ENCODE data around the gene TSPAN14. TPM values are rescaled to one million over a fixed set of nuclear protein-coding genes. Genes with fewer than 3 reads are reported as not detected.

Gene TSPAN14
- polyA plus RNA-seq, 3 donors: 123 to 160 (median 146) TPM

DNA sequence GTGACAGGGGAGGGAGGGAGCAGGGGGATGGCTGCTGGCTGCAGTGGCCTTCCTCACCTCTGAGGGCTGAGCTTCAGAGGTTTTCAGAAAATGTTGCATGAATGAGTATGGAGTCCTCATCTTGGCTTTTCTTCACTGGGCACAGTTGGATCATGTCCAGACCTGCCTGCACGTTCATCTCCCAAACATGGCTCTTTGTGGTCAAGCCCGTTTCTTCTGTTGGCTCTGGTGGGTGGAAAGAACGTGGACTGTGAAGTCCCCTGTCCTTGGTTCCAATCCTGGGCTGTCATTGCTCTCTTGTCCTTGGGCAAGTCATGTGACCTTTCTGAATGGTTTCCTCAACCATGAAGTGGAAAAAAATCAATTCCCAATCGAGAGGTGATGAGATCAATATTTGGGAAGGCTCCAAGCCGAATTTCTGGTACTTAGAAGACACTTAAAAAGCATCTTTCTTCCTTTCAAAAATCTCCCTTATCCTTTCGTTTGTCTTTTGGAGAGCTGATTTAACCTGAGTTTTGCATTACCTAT is 34.5 kb downstream of the TSPAN14 start:
- 0% methylated on average over 1 of the region's 6 CpGs for WGBS (ENCODE audit: insufficient coverage)
- H3K79me2 ChIP-seq (ENCODE audit: insufficient read depth, low read length): peaks cover 100% of the 10 kb centered on the region
- Mint-ChIP-seq H3K9me3 (peaks cover 0 to 12% (median 0%) of the 10 kb centered on the region in 7 donors), H3K27ac (peak overlapping the region; percentile 91 to 98 (median 95)), H3K4me3 (peak overlapping the region in 1 of 2 donors; percentile 80), H3K36me3 (peaks cover 52 to 53% of the 10 kb centered on the region in 2 donors), H3K4me1 (peaks cover 98% of the 10 kb centered on the region), H3K27me3 (ENCODE audit: low read depth in 3 of 3) (peaks cover 0 to 5% (median 0%) of the 10 kb centered on the region in 3 donors)
- H4K20me1 ChIP-seq (ENCODE audit: insufficient read depth, low read length): peaks cover 84% of the 10 kb centered on the region
- TF ChIP-seq CTCF (IDR thresholded peaks at IDR 0.05): no peak
- H3K4me2 ChIP-seq (replicated peaks; ENCODE audit: extremely low read depth, low read length, poor library complexity, severe bottlenecking): peak overlapping the region; percentile 73
- peak overlapping the region; percentile 84 to 90 for H3K27ac ChIP-seq (ENCODE audit: low read depth in 1 of 2, low read length in 2 of 2)
- DNase-seq: no peak
- H3K4me3 ChIP-seq (replicated peaks in 1 of 3; ENCODE audit: low read depth in 2 of 3, low read length in 3 of 3): peak overlapping the region in 1 of 3 experiments; percentile 66
- no peak overlapping the region for H2AFZ ChIP-seq (ENCODE audit: insufficient read depth, low read depth, low read length, poor library complexity, severe bottlenecking)
- H3K9ac ChIP-seq (ENCODE audit: insufficient read depth, low read length, poor library complexity, severe bottlenecking): peak overlapping the region; percentile 48
- intact Hi-C loops (cut with micrococcal nuclease): no loop called here
- no peaks in the 10 kb centered on the region for H3K27me3 ChIP-seq (ENCODE audit: control insufficient read depth in 2 of 2, insufficient read depth in 2 of 2, low read length in 2 of 2)
- H3K36me3 ChIP-seq (replicated peaks in 1 of 2; ENCODE audit: control insufficient read depth in 1 of 2, insufficient read depth in 2 of 2, low read length in 2 of 2): peaks cover 18 to 25% of the 10 kb centered on the region in 2 donors
- no peaks in the 10 kb centered on the region for H3K9me3 ChIP-seq (replicated peaks in 1 of 2; ENCODE audit: control insufficient read depth in 1 of 2, insufficient read depth in 1 of 2, low read length in 2 of 2)
- peaks cover 100% of the 10 kb centered on the region in 2 donors for H3K4me1 ChIP-seq (ENCODE audit: control insufficient read depth in 1 of 2, insufficient read depth in 2 of 2, low read length in 2 of 2)

DNA sequence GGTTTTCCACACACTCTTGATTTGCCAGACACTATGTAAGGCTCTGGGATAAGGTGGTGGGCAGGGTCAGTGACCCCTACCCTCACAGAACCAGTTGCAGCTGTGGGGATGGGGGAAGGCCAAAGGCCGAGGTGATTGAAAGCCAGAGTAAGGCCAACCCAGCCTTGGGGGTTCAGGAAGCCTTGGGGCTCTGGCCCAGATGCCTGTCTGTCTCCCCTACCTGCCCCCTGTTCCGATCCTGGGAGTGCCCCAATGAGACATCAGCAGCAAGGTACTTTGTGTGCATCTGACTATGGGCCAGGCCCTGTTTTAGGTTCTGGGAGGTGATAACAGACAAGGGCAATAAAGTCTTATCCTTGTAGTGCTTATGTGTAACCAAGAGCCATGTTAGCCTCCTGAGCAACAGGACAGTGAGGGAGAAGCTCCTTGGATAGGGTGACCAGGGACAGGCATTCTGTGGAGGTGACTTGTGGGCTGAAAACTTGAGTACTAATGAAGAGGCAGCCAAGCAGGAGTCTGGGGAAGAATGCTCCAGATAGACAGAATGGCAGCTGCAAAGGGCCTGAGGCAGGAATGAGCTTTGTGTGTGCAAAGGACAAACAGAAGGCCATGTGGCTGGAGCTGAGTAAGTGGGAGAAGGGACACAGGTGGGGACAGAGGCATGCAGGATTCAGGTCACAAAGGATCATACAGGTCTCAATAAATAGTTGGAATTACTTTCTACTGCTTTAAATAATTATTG is 35.4 kb downstream of the TSPAN14 start:
- intact Hi-C loops (cut with micrococcal nuclease): no loop called here
- no peak for DNase-seq
- no peak overlapping the region for H2AFZ ChIP-seq (ENCODE audit: insufficient read depth, low read depth, low read length, poor library complexity, severe bottlenecking)
- peak overlapping the region; percentile 44 to 90 for H3K27ac ChIP-seq (ENCODE audit: low read depth in 1 of 2, low read length in 2 of 2)
- H3K4me3 ChIP-seq (replicated peaks in 1 of 3; ENCODE audit: low read depth in 2 of 3, low read length in 3 of 3): peak overlapping the region in 1 of 3 experiments; percentile 66
- Mint-ChIP-seq H3K4me3 (no peak overlapping the region), H3K36me3 (peaks cover 53 to 58% of the 10 kb centered on the region in 2 donors), H3K27me3 (ENCODE audit: low read depth in 3 of 3) (peaks cover 0 to 5% (median 0%) of the 10 kb centered on the region in 3 donors), H3K4me1 (peaks cover 100% of the 10 kb centered on the region), H3K9me3 (peaks cover 0 to 12% (median 0%) of the 10 kb centered on the region in 7 donors), H3K27ac (peak overlapping the region; percentile 49 to 97 (median 95))
- H3K36me3 ChIP-seq (replicated peaks in 1 of 2; ENCODE audit: control insufficient read depth in 1 of 2, insufficient read depth in 2 of 2, low read length in 2 of 2): peaks cover 18 to 31% of the 10 kb centered on the region in 2 donors
- no peak for TF ChIP-seq CTCF (IDR thresholded peaks at IDR 0.05)
- WGBS (ENCODE audit: insufficient coverage): 100% methylated on average over 1 of the region's 2 CpGs
- H3K27me3 ChIP-seq (ENCODE audit: control insufficient read depth in 2 of 2, insufficient read depth in 2 of 2, low read length in 2 of 2): no peaks in the 10 kb centered on the region
- H4K20me1 ChIP-seq (ENCODE audit: insufficient read depth, low read length): peaks cover 84% of the 10 kb centered on the region
- H3K9me3 ChIP-seq (replicated peaks in 1 of 2; ENCODE audit: control insufficient read depth in 1 of 2, insufficient read depth in 1 of 2, low read length in 2 of 2): no peaks in the 10 kb centered on the region
- no peak overlapping the region for H3K4me2 ChIP-seq (replicated peaks; ENCODE audit: extremely low read depth, low read length, poor library complexity, severe bottlenecking)
- no peak overlapping the region for H3K9ac ChIP-seq (ENCODE audit: insufficient read depth, low read length, poor library complexity, severe bottlenecking)
- H3K79me2 ChIP-seq (ENCODE audit: insufficient read depth, low read length): peaks cover 100% of the 10 kb centered on the region
- peaks cover 100% of the 10 kb centered on the region in 2 donors for H3K4me1 ChIP-seq (ENCODE audit: control insufficient read depth in 1 of 2, insufficient read depth in 2 of 2, low read length in 2 of 2)

Data from CD14-positive monocyte (primary cell).